Activated CD4-positive, alpha-beta T cell treated with anti-CD3 and anti-CD28 coated beads for 24 hours (primary cell): ENCODE data around the gene SCN5A.

Experiments used
- DNase-seq, 2 donors: peaks; one replicate each; pipeline ENCODE4 v3.0.0-alpha.2; 2020; ENCODE audit warnings: low read depth in 2 of 2

The SCN5A gene

DNA sequence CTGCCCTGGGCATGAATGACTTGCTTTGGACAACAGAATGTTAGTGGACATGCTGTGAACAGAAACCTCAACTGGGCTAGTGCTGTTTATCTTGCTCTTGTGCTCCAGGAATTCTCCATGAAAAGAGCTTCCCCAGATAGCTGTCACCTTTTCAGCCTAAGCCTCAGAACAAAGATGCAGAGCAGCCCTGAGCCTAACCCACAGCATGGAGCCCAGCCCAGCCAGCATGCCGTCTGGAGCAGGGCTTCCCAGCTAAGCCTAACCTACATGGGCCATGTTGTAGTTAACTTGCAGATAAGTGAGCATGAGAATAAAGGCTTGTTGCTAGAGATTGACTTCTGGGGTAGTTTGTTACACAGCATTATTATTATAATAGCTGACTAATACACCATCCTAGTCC is 48.9 kb downstream of the SCN5A start:
- DNase-seq: no peak

GRCh38 chr3:38599886-38600285 is 49.6 kb downstream of the SCN5A start:
- no peak for DNase-seq

DNA sequence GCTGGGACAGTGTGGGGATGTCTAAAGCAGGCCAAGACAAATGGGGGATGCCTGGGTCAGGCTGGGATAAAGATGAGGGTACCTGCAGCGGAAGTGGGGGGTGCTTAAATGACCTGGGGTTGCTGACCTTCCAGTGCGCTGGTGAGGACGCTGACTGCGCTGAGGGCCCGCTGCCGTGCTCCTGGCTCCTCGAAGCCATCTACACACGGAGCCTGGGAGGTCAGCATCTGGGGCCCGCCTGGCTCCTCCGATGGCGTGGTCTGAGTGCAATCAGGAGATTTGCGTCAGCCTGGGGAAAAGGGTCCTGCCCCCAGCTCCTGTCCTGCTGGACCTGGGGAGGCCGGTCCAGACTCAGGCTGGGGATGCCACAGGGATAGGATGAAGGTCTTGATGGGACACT is 50.7 kb downstream of the SCN5A start:
- DNase-seq: no peak

DNA sequence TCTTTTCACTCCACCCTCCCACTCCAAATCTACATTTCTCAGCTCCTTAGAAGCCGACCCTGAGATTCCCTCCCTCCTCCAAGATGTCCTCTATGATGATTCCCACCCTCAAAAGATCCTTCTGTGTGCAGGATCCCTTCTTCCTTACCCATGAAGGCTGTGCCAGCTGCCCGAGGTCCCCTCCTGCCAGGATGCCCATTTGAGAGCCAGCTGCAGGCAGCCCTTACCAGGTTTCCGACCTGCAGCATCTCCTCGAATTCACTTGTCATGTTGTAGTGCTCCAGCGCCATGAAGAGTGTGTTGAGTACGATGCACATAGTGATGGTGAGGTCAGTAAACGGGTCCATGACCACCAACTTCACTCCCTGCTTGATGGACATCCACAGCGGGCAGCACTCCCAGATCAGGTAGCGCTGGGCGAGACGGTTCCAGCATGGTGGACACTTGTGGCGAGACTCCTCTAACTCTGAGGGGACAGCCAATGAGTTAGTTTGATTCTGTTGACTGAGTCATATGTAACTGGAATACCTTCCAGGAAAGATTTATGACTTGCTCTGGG is 51.9 kb downstream of the SCN5A start:
- DNase-seq: no peak

- no peak for DNase-seq
Measured at GRCh38 chr3:38595393-38595792, 54.1 kb downstream of the SCN5A start.

GRCh38 chr3:38590521-38590920 is 59.0 kb downstream of the SCN5A start:
- DNase-seq: no peak

GRCh38 chr3:38588995-38589937 is 60.2 kb downstream of the SCN5A start:
- no peak for DNase-seq

DNA sequence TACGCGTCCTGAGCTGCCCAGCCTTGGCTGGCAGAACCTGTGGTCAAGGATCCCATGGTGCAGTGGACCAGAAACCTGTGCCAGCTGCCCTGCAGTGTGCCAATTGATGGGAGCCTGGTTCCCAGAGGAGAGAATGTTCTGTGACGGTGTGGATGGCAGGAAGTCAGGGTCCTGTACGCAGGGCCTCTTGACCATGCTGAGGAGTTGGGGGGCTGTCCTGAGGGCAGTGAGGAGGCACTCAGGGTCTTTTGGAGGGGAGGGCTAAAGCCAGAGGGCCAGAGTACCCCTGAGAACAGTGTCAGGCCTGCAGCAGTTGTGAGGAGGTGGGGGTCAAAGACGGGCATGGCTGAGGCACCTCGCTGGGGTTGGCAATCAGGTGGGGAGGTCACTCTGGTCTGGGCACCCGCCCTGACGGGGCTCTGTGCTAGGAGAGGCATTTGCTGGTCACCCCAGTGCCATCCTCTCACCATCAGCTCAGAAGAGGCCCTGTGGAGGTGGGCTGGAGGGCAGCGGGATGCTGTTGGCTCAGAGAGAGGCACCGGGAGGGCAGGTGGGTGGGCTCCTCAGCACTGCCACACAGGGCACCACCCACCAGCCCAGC is 61.0 kb downstream of the SCN5A start:
- DNase-seq: no peak

DNA sequence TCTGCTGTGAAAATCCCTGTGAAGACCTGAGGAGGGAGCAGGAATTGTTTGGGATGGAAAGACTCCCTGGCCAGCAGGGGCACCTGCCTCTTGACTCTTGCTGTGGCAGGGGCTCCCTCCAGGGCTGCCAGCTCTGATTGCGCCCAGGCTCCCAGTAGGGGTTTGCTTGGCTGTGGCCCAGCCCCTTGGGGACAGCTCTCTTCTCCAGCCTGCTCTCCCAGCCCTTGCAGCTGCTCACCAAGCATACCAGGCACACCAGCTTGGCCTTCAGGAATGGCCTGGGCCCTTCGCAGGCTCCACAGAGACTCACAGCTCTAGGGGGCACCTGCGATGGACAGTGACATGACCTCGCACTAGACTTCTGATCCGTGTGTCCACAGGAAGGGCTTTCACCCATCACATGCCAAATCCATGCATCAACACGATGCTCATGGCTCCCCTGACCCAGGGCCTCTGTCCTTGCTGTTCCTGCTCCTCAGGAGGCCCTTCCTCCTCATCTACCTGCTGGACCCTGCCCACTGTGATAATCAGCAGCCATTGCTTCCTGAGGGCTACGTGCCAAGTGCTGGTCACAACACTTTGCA is 61.8 kb downstream of the SCN5A start:
- DNase-seq: no peak

- DNase-seq: no peak
Measured at GRCh38 chr3:38586546-38587520, 62.7 kb downstream of the SCN5A start.

DNA sequence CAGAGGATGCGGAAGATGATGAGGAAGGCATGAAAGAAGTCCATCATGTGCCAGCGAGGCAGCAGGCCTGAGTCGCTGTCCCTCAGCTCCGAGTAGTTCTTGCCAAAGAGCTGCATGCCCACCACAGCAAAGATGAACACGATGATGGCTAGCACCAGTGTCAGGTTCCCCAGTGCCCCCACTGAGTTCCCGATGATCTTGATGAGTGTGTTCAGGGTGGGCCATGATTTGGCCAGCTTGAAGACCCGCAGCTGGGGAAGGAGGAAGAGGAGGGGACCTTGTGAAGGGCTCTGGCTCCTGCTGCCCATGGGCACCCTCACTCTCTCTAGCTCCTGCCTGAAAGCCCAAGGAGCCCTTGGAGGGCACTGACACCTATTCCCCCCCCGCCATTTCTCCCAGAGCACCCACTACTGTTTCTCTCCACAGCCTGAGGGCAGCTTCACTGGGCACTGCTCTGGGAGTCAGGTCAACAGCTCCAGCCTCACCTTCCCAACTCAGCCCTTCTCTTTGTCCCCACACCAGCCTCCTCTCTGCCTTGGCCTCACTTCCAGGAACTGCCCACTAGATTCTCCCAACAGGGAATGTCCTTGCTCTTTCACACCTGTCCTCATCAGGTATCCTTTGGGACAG is 63.6 kb downstream of the SCN5A start:
- DNase-seq: no peak

GRCh38 chr3:38583688-38584087 is 65.8 kb downstream of the SCN5A start:
- no peak for DNase-seq

DNA sequence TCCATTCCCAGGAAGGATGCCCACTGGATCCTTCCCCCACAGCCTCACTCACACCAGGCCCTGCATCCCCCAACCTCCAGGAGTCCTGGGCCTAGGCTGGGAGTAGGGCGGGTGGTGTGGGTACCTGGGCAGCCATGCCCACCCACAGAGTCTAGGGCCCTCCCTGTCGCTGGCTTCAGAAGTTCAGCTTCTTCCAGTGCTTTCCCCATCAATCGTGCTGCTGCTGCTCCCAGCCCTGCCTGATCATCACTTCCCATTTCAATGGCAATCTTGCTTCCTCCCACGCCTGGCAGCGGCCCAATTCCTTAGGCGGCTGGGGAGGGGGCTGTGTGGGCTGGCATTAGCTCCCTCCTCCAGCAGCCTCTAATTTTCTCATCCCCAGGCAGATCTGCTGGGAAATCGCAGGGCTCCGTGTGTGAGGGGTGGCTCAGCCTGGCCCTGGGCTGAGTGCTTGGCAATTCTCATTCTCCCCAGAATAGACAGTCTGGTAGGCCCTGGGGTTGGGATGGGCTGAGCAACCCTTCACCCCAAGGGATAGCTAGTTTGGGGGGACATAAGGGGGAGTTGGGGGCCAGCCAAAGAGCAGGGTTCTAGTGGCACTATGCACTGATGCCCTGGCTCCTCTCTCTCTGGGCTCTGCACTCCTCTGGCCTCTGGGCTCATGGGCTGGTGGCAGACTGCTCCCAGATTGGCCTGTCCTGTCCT is 66.4 kb downstream of the SCN5A start:
- no peak for DNase-seq

DNA sequence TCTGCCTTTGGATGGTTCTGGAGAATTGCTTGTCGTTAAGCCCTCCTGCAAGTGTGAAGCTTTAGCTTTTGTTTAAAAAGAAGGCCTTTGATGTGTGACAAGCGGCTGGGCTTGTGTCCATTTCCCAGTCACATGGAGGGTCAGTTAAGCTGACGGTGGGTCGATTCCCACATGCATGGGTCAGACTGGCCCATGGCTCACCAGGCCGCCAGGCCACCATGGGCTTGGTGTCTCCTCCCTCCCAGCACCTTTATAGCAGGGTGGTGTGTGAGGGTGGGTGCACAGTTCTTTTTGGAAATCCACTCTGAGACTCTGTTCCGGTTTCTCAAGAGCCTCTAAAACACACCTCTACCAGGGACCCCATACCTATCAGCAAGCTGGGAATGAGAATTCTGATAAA is 67.2 kb downstream of the SCN5A start:
- no peak for DNase-seq

DNA sequence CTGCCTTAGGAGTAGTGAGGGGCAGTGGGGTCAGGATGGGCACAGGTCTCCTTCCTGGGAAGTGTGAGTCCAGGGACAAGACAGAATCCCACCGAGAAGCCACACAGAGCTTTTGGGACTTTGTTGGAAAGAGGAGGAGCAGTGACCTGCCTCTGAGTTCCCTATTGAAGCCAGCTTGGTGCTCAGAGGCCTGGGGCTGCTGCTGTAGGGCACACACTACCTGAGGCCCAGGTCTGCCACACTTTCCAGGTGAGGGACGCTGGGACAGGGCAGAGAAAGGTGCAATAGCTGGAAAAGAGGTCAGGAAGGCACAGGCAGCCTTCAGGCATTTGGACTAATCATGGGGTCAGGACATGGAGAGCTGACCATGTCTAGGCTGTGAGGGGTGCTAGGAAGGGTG is 67.7 kb downstream of the SCN5A start:
- no peak for DNase-seq

DNA sequence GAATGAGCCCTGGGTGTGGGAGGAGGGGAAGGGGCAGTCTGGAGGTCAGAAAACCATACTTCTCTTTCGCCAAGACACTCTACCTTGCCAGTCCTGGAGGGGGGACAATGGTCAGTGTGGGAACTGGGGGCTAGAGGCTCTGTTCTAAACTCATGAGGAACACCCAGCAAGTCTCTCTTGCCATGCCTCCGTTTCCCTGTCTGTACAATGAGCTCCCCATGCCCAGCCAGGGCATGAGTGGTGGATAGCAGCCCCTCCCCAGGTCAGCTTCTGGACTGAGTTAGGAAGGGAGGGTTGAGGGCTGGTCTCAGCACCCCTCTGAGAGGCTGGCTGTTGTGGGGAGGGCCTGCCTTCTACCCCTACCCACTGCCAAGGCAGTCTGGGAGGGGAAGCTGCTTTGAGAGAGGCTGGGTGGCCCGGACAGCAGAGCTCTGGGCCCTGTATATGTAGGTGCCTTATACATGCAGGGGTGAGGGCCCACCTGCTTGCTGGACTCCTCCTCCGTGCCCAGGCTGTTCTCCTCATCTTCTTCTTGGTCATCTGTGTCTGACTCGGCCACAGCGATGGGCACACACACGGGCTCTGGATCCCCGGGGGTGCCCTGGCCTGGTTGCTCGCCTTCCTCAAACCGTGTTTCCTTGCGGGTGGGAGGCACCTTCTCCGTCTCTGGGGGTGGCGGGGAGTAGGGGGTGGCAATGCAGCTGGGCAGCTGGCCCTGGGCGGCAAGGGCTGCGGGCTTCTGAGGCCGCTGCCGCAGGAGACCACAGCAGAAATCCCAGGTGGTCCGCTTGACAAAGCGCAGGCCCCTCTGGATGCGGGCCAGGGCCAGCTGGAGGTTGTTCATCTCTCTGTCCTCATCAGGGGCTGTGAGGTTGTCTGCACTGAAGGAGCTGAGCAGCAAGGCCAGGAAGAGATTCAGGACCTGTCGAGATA is 68.8 kb downstream of the SCN5A start:
- no peak for DNase-seq

GRCh38 chr3:38579551-38580449 is 69.7 kb downstream of the SCN5A start:
- DNase-seq: no peak

GRCh38 chr3:38579141-38579540 is 70.3 kb downstream of the SCN5A start:
- DNase-seq: no peak
